Endothelial cell of umbilical vein (primary cell): Measurements from ENCODE around the gene SOHLH2.

ENCODE experiments used
- CTCF ChIP-seq, 2 donors: IDR thresholded peaks; 1 replicate in 1 of 2; 2 replicates in 1 of 2; pipeline ENCODE4 v1.5.1; 2011; ENCODE audit warnings: low read length in 2 of 2, mild to moderate bottlenecking in 2 of 2, moderate library complexity in 2 of 2, control low read depth in 1 of 2, inconsistent platforms in 1 of 2, low read depth in 1 of 2; ENCODE audit not compliant: insufficient read depth in 1 of 2; ENCODE audit errors: extremely low read depth in 1 of 2
- EZH2 ChIP-seq: IDR thresholded peaks from 2 replicates; pipeline ENCODE4 v1.6.1; 2012; ENCODE audit warnings: borderline replicate concordance, low read depth, mild to moderate bottlenecking, moderate library complexity, low read length, inconsistent platforms; ENCODE audit not compliant: severe bottlenecking
- GATA2 ChIP-seq: IDR thresholded peaks from 2 replicates; pipeline ENCODE4 v1.7.0; 2011; ENCODE audit warnings: low read depth, mild to moderate bottlenecking, moderate library complexity, mixed read lengths, low read length; ENCODE audit not compliant: insufficient read length, insufficient read depth
- JUN ChIP-seq: IDR thresholded peaks from 2 replicates; pipeline ENCODE4 v1.6.1; 2011; ENCODE audit warnings: borderline replicate concordance, low read depth; ENCODE audit not compliant: insufficient read length, insufficient read depth
- MAX ChIP-seq: IDR thresholded peaks from 2 replicates; pipeline ENCODE4 v1.6.1; 2011; ENCODE audit not compliant: insufficient read depth, insufficient read length
- POLR2A ChIP-seq: IDR thresholded peaks from 2 replicates; pipeline ENCODE4 v1.6.1; 2012; ENCODE audit warnings: low read depth, mild to moderate bottlenecking, control low read depth, low read length
- POLR2AphosphoS5 ChIP-seq: IDR thresholded peaks from 2 replicates; pipeline ENCODE4 v1.6.1; 2012; ENCODE audit warnings: low read depth, mild to moderate bottlenecking, control low read depth, low read length, moderate library complexity; ENCODE audit not compliant: insufficient read depth

GRCh38 chr13:36134632-36135031, 79.7 kb downstream of the SOHLH2 start:
- no peak for TF ChIP-seq JUN
- no peak for TF ChIP-seq POLR2A
- no peak for TF ChIP-seq CTCF (IDR thresholded peaks at IDR 0.05; ENCODE audit: extremely low read depth in 1 of 2, insufficient read depth in 1 of 2, low read depth in 1 of 2, low read length in 2 of 2)
- TF ChIP-seq EZH2: no peak
- TF ChIP-seq POLR2AphosphoS5: no peak
- TF ChIP-seq MAX: no peak
- TF ChIP-seq GATA2: no peak
